Hepatocyte (in vitro differentiated cells): ENCODE data around the gene RIC1.

Source experiments
- CTCF ChIP-seq: fragments of 200-600 bp; sonication (generic); IDR thresholded peaks from 2 replicates; pipeline ENCODE4 v1.5.1; 2016; ENCODE audit warnings: antibody characterized with exemption, mild to moderate bottlenecking; ENCODE audit not compliant: poor library complexity
- EZH2phosphoT487 ChIP-seq: fragments of 200-600 bp; sonication (generic); IDR thresholded peaks from one replicate; pipeline ENCODE4 v1.6.1; 2018; ENCODE audit warnings: antibody characterized with exemption, mild to moderate bottlenecking, low read depth, moderate library complexity; ENCODE audit not compliant: unreplicated experiment, severe bottlenecking

GRCh38 chr9:5688109-5688508 lies 59.2 kb downstream of the RIC1 start:
- TF ChIP-seq CTCF: no peak
- TF ChIP-seq EZH2phosphoT487: no peak
